Activated CD4-positive, alpha-beta T cell treated with anti-CD3 and anti-CD28 coated beads for 36 hours (primary cell): ENCODE measurements around the gene PSMB7. TPM values are rescaled to one million over a fixed set of nuclear protein-coding genes. Genes with fewer than 3 reads are reported as not detected.

ENCODE experiments used
- ATAC-seq: fragments of 200-7000 bp; cut with Tn5 transposase; one replicate; pipeline ENCODE4 v1.10.0; 2021; ENCODE audit warnings: mild to moderate bottlenecking, moderate library complexity
- CTCF ChIA-PET: fragments of 350-600 bp; sonication (Branson Sonifier 250); formaldehyde crosslinking; loops from one replicate; lab custom pipeline; 2021; ENCODE audit warnings: antibody characterized with exemption; lab: Charles Lee
- POLR2A ChIA-PET: fragments of 350-600 bp; sonication (Branson Sonifier 250); formaldehyde crosslinking; loops from one replicate; lab custom pipeline; 2021; ENCODE audit warnings: antibody characterized with exemption, inconsistent platforms; lab: Charles Lee
- DNase-seq: peaks from one replicate; pipeline ENCODE4 v3.0.0-alpha.2; 2020
- H3K27ac Mint-ChIP-seq: one replicate; pipeline ENCODE4 v1.8.0; 2021; ENCODE audit warnings: mixed read lengths
- H3K27me3 Mint-ChIP-seq: one replicate; pipeline ENCODE4 v1.8.0; 2021; ENCODE audit warnings: mixed read lengths
- H3K36me3 Mint-ChIP-seq: one replicate; pipeline ENCODE4 v1.8.0; 2021; ENCODE audit warnings: low read depth, mixed read lengths
- H3K4me1 Mint-ChIP-seq: one replicate; pipeline ENCODE4 v1.8.0; 2021; ENCODE audit warnings: mixed read lengths
- H3K4me3 Mint-ChIP-seq: one replicate; pipeline ENCODE4 v1.8.0; 2021; ENCODE audit warnings: mild to moderate bottlenecking, moderate library complexity, mixed read lengths
- H3K9me3 Mint-ChIP-seq: one replicate; pipeline ENCODE4 v1.8.0; 2021; ENCODE audit warnings: low read depth, mixed read lengths
- intact Hi-C, 2 experiments: fragments of 100-400 bp; cut with DNase I in 1 of 2; cut with micrococcal nuclease in 1 of 2; formaldehyde crosslinking; loops; one replicate each; pipeline versions ENCODE4 v1.14.2 to v1.15.1; 2022 to 2024; cut with DNase I, micrococcal nuclease
- total RNA-seq, 2 experiments: library from RNA; stranded (reverse); gene quantifications; one replicate each; pipeline ENCODE4 v1.2.3, GENCODE V29; 2021

Gene PSMB7
- total RNA-seq, 2 experiments from 2014 or later = 143 to 164 TPM

- Mint-ChIP-seq H3K36me3 (peaks cover 14% of the 10 kb centered on the region), H3K9me3 (no peaks in the 10 kb centered on the region), H3K27me3 (no peaks in the 10 kb centered on the region), H3K4me1 (peaks cover 52% of the 10 kb centered on the region), H3K27ac (no peak overlapping the region), H3K4me3 (no peak overlapping the region)
- CTCF ChIA-PET = interaction anchor here (0.7 to 2.2 kb wide), 3 partner anchors 7 to 173 kb away, joined by 3 to 5 read pairs (median 5); no protein-coding TSS in a partner anchor
- intact Hi-C loops = no loop called here
- POLR2A ChIA-PET = no interaction called here
- no peak for DNase-seq
- ATAC-seq = no peak
Measured at GRCh38 chr9:124363326-124364096, 51.7 kb downstream of the PSMB7 start.

GRCh38 chr9:124361128-124361527 lies 54.1 kb downstream of the PSMB7 start:
- Mint-ChIP-seq H3K9me3 (no peaks in the 10 kb centered on the region), H3K4me3 (no peak overlapping the region), H3K27me3 (no peaks in the 10 kb centered on the region), H3K4me1 (peaks cover 49% of the 10 kb centered on the region), H3K27ac (no peak overlapping the region), H3K36me3 (peaks cover 8% of the 10 kb centered on the region)
- DNase-seq = no peak
- POLR2A ChIA-PET = interaction anchor here (0.5 kb wide), 1 partner anchor 139 kb away, joined by 3 read pairs; no protein-coding TSS in a partner anchor
- CTCF ChIA-PET = interaction anchor here (1.2 to 2.2 kb wide), 2 partner anchors 26 to 33 kb away, joined by 3 to 5 read pairs; no protein-coding TSS in a partner anchor
- no peak for ATAC-seq
- intact Hi-C loops = no loop called here

GRCh38 chr9:124359855-124360678 lies 55.2 kb downstream of the PSMB7 start:
- no peaks in the 10 kb centered on the region for H3K27me3 Mint-ChIP-seq
- DNase-seq (no peak), ATAC-seq (peak; percentile 57)
- H3K36me3 Mint-ChIP-seq = peaks cover 6% of the 10 kb centered on the region
- peak overlapping the region; percentile 67 for H3K27ac Mint-ChIP-seq
- H3K4me1 Mint-ChIP-seq = peaks cover 45% of the 10 kb centered on the region
- intact Hi-C loops = no loop called here
- no peak overlapping the region for H3K4me3 Mint-ChIP-seq
- H3K9me3 Mint-ChIP-seq = no peaks in the 10 kb centered on the region
- ChIA-PET POLR2A (no interaction called here), CTCF (interaction anchor here (0.7 to 1.2 kb wide), 2 partner anchors 34 to 223 kb away, joined by 3 read pairs; no protein-coding TSS in a partner anchor)

GRCh38 chr9:124359426-124359825 lies 55.8 kb downstream of the PSMB7 start:
- no peak for ATAC-seq
- H3K4me3 Mint-ChIP-seq = no peak overlapping the region
- no peaks in the 10 kb centered on the region for H3K9me3 Mint-ChIP-seq
- DNase-seq = no peak
- peaks cover 43% of the 10 kb centered on the region for H3K4me1 Mint-ChIP-seq
- intact Hi-C loops = no loop called here
- CTCF ChIA-PET = interaction anchor here (0.7 kb wide), 1 partner anchor 222 kb away, joined by 3 read pairs; no protein-coding TSS in a partner anchor
- no peak overlapping the region for H3K27ac Mint-ChIP-seq
- H3K36me3 Mint-ChIP-seq = peaks cover 3% of the 10 kb centered on the region
- H3K27me3 Mint-ChIP-seq = no peaks in the 10 kb centered on the region
- POLR2A ChIA-PET = no interaction called here

GRCh38 chr9:124358631-124359030 lies 56.6 kb downstream of the PSMB7 start:
- ATAC-seq (no peak), DNase-seq (no peak)
- CTCF ChIA-PET = interaction anchor here (0.6 kb wide), 1 partner anchor 496 kb away, joined by 3 read pairs; no protein-coding TSS in a partner anchor
- H3K9me3 Mint-ChIP-seq = no peaks in the 10 kb centered on the region
- no peak overlapping the region for H3K27ac Mint-ChIP-seq
- H3K27me3 Mint-ChIP-seq = no peaks in the 10 kb centered on the region
- peaks cover 3% of the 10 kb centered on the region for H3K36me3 Mint-ChIP-seq
- H3K4me1 Mint-ChIP-seq = peaks cover 41% of the 10 kb centered on the region
- POLR2A ChIA-PET = no interaction called here
- intact Hi-C loops = no loop called here
- H3K4me3 Mint-ChIP-seq = no peak overlapping the region

GRCh38 chr9:124357721-124358361 lies 57.4 kb downstream of the PSMB7 start:
- no peaks in the 10 kb centered on the region for H3K27me3 Mint-ChIP-seq
- intact Hi-C loops = no loop called here
- no peak overlapping the region for H3K27ac Mint-ChIP-seq
- ChIA-PET POLR2A (no interaction called here), CTCF (interaction anchor here (0.6 to 1.7 kb wide), 3 partner anchors 26 to 369 kb away, joined by 3 to 5 read pairs (median 5); no protein-coding TSS in a partner anchor)
- no peak overlapping the region for H3K4me3 Mint-ChIP-seq
- ATAC-seq (no peak), DNase-seq (no peak)
- peaks cover 38% of the 10 kb centered on the region for H3K4me1 Mint-ChIP-seq
- no peaks in the 10 kb centered on the region for H3K9me3 Mint-ChIP-seq
- peaks cover under 1% of the 10 kb centered on the region for H3K36me3 Mint-ChIP-seq

GRCh38 chr9:124356745-124357390 lies 58.4 kb downstream of the PSMB7 start:
- no peak for ATAC-seq
- peaks cover 38% of the 10 kb centered on the region for H3K4me1 Mint-ChIP-seq
- H3K27ac Mint-ChIP-seq = peak overlapping the region; percentile 76
- CTCF ChIA-PET = interaction anchor here (0.6 to 1.7 kb wide), 3 partner anchors 27 to 370 kb away, joined by 3 to 5 read pairs (median 5); no protein-coding TSS in a partner anchor
- H3K27me3 Mint-ChIP-seq = no peaks in the 10 kb centered on the region
- peaks cover 9% of the 10 kb centered on the region for H3K36me3 Mint-ChIP-seq
- H3K4me3 Mint-ChIP-seq = no peak overlapping the region
- POLR2A ChIA-PET = no interaction called here
- no peak for DNase-seq
- H3K9me3 Mint-ChIP-seq = no peaks in the 10 kb centered on the region
- intact Hi-C loops = no loop called here

GRCh38 chr9:124355941-124356744 lies 59.1 kb downstream of the PSMB7 start:
- ChIA-PET CTCF (interaction anchor here (1.7 kb wide), 1 partner anchor 229 kb away, joined by 5 read pairs; no protein-coding TSS in a partner anchor), POLR2A (no interaction called here)
- intact Hi-C loops = no loop called here
- H3K27ac Mint-ChIP-seq = no peak overlapping the region
- no peak for DNase-seq
- H3K27me3 Mint-ChIP-seq = no peaks in the 10 kb centered on the region
- no peak for ATAC-seq
- peaks cover 12% of the 10 kb centered on the region for H3K36me3 Mint-ChIP-seq
- H3K4me3 Mint-ChIP-seq = no peak overlapping the region
- H3K4me1 Mint-ChIP-seq = peaks cover 34% of the 10 kb centered on the region
- H3K9me3 Mint-ChIP-seq = no peaks in the 10 kb centered on the region

GRCh38 chr9:124355039-124355940 lies 60.0 kb downstream of the PSMB7 start:
- Mint-ChIP-seq H3K4me1 (peaks cover 25% of the 10 kb centered on the region), H3K27ac (no peak overlapping the region), H3K36me3 (peaks cover 12% of the 10 kb centered on the region), H3K9me3 (no peaks in the 10 kb centered on the region), H3K27me3 (no peaks in the 10 kb centered on the region), H3K4me3 (no peak overlapping the region)
- ATAC-seq = no peak
- DNase-seq = no peak
- intact Hi-C loops = no loop called here
- ChIA-PET CTCF (no interaction called here), POLR2A (no interaction called here)
